ENCODE data around the gene HTR6. TPM values are rescaled to one million over a fixed set of nuclear protein-coding genes. Genes with fewer than 3 reads are reported as not detected.

The HTR6 gene
- total RNA-seq, 6 experiments from 2014 or later = not detected

DNA sequence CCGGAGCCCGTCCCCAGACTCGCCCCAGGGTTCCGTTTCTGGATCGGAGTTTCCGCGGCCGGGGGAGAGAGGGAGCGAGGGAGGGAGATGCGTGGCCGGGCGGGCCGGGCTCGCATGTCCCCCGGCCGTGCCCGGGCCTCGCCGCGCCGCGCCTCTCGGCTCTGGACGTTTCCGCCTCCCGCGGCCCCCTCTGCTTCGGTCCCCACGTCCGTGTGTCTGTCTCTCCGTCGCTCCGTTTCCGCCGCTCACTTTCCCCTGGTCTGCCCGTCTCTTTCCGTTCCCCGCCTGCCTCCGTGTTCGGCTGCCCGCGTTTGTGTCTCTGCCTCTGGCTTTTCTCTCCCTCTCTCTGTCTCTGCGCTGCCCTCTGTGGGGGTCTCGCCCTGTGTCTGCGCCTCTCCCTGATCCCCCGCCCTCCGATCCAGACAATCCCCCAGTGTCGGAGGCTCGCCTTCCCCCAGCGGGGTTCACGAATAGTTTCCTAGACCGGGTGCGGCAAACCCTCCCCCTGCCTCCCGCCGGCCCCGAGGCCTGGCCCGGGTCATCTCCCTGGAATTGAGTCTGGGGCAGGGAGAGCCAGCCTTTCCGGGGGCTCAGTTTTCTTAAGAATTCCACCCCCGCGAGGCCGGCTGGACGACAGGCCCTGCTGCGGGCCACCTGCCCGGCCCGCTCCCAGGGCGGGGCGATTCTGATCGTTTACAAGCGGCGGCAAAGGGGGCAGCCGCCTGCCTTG is 19.8 kb upstream of the HTR6 start:
- WGBS (ENCODE audit: insufficient coverage, low coverage, low lambda C conversion rate, missing lambda C conversion rate) = 14% methylated on average over 25 of the region's 71 CpGs
- no peak for DNase-seq
- Histone ChIP-seq H3K4me1 (peaks cover 0 to 11% (median 0%) of the 10 kb centered on the region in 4 donors), H3K27me3 (no peaks in the 10 kb centered on the region), H3K36me3 (no peaks in the 10 kb centered on the region), H3K27ac (peak overlapping the region in 2 of 3 donors; percentile 24 to 57), H3K9me3 (no peaks in the 10 kb centered on the region), H3K4me3 (peak overlapping the region; percentile 38 to 46 (median 46))
- intact Hi-C loops (cut with DNase I) = loop anchor here in 1 of 2 donors (10.0 kb wide), 1 partner anchor 160 kb away; the partner anchor contains the start of gene CAPZB
- no peak for TF ChIP-seq POLR2A (IDR thresholded peaks at IDR 0.05)
- TF ChIP-seq, protein P1, sequence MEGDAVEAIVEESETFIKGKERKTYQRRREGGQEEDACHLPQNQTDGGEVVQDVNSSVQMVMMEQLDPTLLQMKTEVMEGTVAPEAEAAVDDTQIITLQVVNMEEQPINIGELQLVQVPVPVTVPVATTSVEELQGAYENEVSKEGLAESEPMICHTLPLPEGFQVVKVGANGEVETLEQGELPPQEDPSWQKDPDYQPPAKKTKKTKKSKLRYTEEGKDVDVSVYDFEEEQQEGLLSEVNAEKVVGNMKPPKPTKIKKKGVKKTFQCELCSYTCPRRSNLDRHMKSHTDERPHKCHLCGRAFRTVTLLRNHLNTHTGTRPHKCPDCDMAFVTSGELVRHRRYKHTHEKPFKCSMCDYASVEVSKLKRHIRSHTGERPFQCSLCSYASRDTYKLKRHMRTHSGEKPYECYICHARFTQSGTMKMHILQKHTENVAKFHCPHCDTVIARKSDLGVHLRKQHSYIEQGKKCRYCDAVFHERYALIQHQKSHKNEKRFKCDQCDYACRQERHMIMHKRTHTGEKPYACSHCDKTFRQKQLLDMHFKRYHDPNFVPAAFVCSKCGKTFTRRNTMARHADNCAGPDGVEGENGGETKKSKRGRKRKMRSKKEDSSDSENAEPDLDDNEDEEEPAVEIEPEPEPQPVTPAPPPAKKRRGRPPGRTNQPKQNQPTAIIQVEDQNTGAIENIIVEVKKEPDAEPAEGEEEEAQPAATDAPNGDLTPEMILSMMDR (IDR thresholded peaks at IDR 0.05) = no peak
- peak; percentile 8 to 42 (median 26) for ATAC-seq

DNA sequence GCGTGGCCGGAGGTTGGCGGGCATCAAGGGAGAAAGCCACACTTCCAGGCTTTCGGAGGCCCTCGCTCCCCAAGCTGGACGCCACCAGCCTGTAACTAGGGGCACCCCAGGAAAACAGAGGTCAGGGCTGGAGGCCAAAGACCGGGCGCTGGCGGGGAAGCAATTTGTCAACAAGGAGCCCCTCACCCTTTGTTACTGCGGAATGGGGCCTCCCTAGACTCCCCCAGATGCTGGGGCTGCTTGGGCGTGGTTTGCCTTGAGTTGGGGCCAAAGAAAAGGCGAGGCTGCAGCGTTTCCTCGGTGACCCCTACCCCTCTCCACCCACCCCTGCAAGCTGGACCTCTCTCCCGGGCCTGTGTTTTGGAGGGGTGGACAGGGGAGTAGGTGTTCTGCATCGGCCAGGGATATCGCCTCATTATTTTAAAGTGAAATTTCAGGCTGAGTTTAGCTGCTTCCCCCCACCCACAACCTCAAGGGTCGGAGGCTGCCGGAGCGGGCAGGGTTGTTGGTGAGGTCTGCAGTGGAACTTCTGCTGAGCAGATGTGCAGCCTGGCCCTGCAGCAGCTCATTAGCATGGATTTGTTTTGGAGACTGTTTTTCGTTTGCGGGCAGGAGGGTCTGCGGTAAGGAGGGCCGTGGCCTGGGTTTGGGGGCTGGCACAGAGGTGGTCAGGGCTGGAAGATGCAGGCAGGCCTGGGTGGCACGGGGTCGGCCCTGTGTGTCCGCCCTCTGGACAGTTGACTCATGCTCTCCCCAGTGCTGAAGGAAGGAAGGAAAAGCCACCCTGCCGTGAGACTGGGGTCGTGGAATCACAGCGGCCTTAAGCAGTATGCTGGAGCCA is 19.0 kb upstream of the HTR6 start:
- intact Hi-C loops (cut with DNase I) = loop anchor here in 1 of 2 donors (10.0 kb wide), 1 partner anchor 161 kb away; the partner anchor contains the start of gene CAPZB
- H3K4me3 ChIP-seq = peak overlapping the region; percentile 38 to 46 (median 46)
- ATAC-seq (peak in 2 of 4 donors; percentile 4 to 9), DNase-seq (no peak)
- WGBS (ENCODE audit: insufficient coverage, low coverage, low lambda C conversion rate, missing lambda C conversion rate) = 50% methylated on average over 7 of the region's 30 CpGs
- H3K27me3 ChIP-seq = no peaks in the 10 kb centered on the region
- peak overlapping the region in 1 of 3 donors; percentile 57 for H3K27ac ChIP-seq
- peaks cover 0 to 7% (median 0%) of the 10 kb centered on the region in 4 donors for H3K4me1 ChIP-seq
- H3K9me3 ChIP-seq = no peaks in the 10 kb centered on the region
- no peak for TF ChIP-seq POLR2A (IDR thresholded peaks at IDR 0.05)
- TF ChIP-seq, protein P1 (IDR thresholded peaks at IDR 0.05) = no peak
- H3K36me3 ChIP-seq = no peaks in the 10 kb centered on the region

DNA sequence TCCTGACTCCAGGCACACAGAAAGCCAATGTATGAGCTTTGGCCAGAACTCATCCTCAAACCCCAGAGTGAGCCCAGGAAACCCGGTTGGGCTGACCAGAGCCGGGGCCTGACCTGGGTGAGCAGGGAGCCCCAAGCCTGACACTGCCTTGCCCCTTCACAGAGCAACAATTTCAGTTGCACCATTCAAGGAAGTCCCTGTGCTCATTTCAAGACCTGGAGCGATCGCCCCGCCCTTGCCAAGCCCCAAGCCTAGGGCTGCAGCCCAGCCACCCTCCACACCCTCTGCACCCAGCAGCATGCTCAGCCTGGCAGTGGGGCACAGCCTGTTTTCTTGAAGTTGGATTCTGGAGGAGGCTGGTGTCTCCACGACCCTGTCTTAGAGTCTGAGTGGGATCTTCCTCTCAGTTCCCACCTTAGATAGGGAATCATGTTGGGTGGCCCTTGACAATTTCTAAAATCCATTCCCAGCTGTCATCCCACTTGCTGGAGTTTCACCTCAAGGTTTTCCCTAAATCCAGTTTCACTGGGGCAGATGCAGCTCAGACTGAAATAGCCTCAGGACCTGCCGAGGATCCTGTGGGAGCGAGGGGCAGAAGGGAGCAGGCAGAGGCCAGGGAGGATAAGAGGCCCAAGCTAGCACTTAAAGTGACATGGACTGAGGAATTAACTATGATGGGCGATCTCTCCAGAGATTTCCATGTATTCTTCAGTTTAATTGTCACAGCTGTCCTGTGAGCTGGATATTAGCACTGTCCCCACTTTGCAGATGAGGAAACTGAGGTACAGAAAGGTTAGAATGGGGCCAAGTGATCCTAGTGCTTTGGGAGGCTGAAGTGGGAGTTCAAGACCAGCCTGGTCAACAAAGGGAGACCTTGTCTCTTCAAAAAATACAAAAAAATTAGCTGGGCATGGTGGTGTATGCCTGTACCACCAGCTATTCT is 18.0 kb upstream of the HTR6 start:
- TF ChIP-seq, protein P1 (IDR thresholded peaks at IDR 0.05) = no peak
- no peak for TF ChIP-seq POLR2A (IDR thresholded peaks at IDR 0.05)
- H3K9me3 ChIP-seq = no peaks in the 10 kb centered on the region
- 96% methylated on average over 4 of the region's 9 CpGs for WGBS (ENCODE audit: insufficient coverage, low coverage, low lambda C conversion rate, missing lambda C conversion rate)
- ATAC-seq = no peak
- intact Hi-C loops (cut with DNase I) = loop anchor here in 1 of 2 donors (10.0 kb wide), 1 partner anchor 162 kb away; the partner anchor contains the start of gene CAPZB
- DNase-seq = no peak
- no peaks in the 10 kb centered on the region for H3K27me3 ChIP-seq
- H3K27ac ChIP-seq = no peak overlapping the region
- H3K4me1 ChIP-seq = peaks cover 0 to 7% (median 0%) of the 10 kb centered on the region in 4 donors
- H3K4me3 ChIP-seq = no peak overlapping the region
- H3K36me3 ChIP-seq = no peaks in the 10 kb centered on the region

DNA sequence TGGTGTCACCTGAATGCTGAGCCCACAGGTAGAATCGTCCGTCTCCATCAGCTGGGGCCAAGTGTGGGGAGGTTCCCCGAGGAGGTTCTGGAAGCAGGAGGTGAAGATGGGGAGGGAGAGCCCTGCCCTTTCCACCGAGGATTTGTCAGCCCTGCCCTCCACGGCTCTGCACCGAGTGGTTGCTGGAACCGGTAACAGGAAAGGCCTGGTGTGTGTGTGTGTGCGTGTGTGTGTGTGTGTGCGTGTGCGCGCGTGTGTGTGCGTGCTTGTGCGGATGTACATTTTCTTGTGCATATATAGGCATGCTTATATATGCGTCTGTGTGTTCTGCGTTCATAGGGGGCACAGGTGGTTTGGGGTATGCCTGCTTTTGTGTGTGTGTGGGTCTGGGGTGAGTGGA is 17.0 kb upstream of the HTR6 start:
- H3K27ac ChIP-seq = no peak overlapping the region
- peaks cover 0 to 7% (median 0%) of the 10 kb centered on the region in 4 donors for H3K4me1 ChIP-seq
- TF ChIP-seq, protein P1 (IDR thresholded peaks at IDR 0.05) = no peak
- TF ChIP-seq POLR2A (IDR thresholded peaks at IDR 0.05) = no peak
- DNase-seq (no peak), ATAC-seq (no peak)
- intact Hi-C loops (cut with DNase I) = loop anchor here in 1 of 2 donors (10.0 kb wide), 1 partner anchor 163 kb away; the partner anchor contains the start of gene CAPZB
- WGBS (ENCODE audit: insufficient coverage, low coverage, low lambda C conversion rate, missing lambda C conversion rate) = 67% methylated on average over 8 of the region's 16 CpGs
- H3K9me3 ChIP-seq = no peaks in the 10 kb centered on the region
- no peaks in the 10 kb centered on the region for H3K36me3 ChIP-seq
- no peak overlapping the region for H3K4me3 ChIP-seq
- no peaks in the 10 kb centered on the region for H3K27me3 ChIP-seq
